ENCODE data around the gene ELOVL6.
"Not testable (repeated sequence)": the region's sequence is repeated elsewhere in the genome, so short reads cannot be mapped to it uniquely, and the experiment has no call there.

Gene ELOVL6

GRCh38 chr4:110055158-110055768, 143.2 kb downstream of the ELOVL6 start:
- H3K27ac ChIP-seq (ENCODE audit: low read length) = no peak overlapping the region
- no peaks in the 10 kb centered on the region for H3K36me3 ChIP-seq (ENCODE audit: control insufficient read depth in 2 of 2, insufficient read depth in 2 of 2, low read length in 2 of 2)
- no peaks in the 10 kb centered on the region for H3K9me3 ChIP-seq (ENCODE audit: control insufficient read depth in 2 of 2, low read length in 2 of 2)
- H3K4me3 ChIP-seq (ENCODE audit: low read length in 2 of 2) = no peak overlapping the region
- H3K4me1 ChIP-seq (ENCODE audit: control insufficient read depth, insufficient read depth, low read length) = no peaks in the 10 kb centered on the region
- no peak overlapping the region for H3K9ac ChIP-seq (ENCODE audit: low read length in 2 of 2)
- no peaks in the 10 kb centered on the region for H3K27me3 ChIP-seq (ENCODE audit: control insufficient read depth in 1 of 2, insufficient read depth in 2 of 2, low read length in 2 of 2)

DNA sequence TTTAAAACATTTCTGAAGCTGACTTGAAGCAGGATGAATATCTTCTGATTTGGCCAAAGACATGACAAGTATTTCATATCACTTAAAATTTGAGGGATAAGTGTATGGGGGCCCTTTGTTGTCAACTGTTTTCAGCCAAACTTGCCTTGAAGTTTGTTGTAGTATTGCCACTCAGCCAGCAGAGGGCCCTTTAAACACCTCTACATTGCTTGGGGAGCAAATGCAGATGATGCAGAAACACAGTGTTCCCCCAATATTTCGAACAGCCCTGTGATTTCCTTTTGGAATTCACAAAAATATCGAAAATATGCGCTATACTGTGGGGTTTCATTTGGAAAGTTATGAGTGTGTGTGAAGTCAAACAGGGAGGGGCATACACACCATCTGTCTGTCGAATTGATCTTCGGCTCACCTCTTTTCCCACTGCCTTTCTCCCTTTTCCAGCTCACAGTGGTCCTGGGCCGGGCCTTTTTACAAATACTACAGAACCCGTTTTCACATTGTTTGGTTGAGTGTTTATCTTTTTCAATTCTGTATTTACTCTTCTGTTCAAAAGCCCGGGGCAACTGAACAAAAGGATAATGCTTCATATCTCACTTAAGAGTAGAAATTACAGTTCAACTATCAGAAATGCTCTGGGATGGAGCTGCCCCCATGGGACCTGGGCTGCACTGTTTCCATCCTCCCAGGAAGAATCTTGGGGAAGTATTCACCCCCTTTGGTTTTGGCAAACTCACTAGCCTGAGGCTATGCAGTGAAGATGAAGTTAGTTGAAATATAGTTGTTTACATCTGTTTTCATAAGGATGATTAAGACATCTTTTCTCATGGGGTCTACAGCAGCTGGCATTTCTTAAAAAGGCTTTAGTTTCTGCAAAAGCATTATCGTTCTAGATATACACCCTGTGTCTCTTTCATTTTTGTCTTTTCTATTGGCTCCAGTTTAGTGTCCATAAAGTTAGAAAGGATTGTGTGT, 148.2 kb downstream of the ELOVL6 start:
- no peaks in the 10 kb centered on the region for H3K36me3 ChIP-seq (ENCODE audit: control insufficient read depth in 2 of 2, insufficient read depth in 2 of 2, low read length in 2 of 2)
- no peak overlapping the region for H3K4me3 ChIP-seq (ENCODE audit: low read length in 2 of 2)
- H3K9me3 ChIP-seq (ENCODE audit: control insufficient read depth in 2 of 2, low read length in 2 of 2) = no peaks in the 10 kb centered on the region
- no peak overlapping the region for H3K27ac ChIP-seq (ENCODE audit: low read length)
- no peaks in the 10 kb centered on the region for H3K4me1 ChIP-seq (ENCODE audit: control insufficient read depth, insufficient read depth, low read length)
- no peaks in the 10 kb centered on the region for H3K27me3 ChIP-seq (ENCODE audit: control insufficient read depth in 1 of 2, insufficient read depth in 2 of 2, low read length in 2 of 2)
- no peak overlapping the region for H3K9ac ChIP-seq (ENCODE audit: low read length in 2 of 2)

- Histone ChIP-seq H3K36me3 (ENCODE audit: control insufficient read depth in 2 of 2, insufficient read depth in 2 of 2, low read length in 2 of 2) (no peaks in the 10 kb centered on the region), H3K9me3 (ENCODE audit: control insufficient read depth in 2 of 2, low read length in 2 of 2) (no peaks in the 10 kb centered on the region), H3K4me3 (ENCODE audit: low read length in 2 of 2) (no peak overlapping the region), H3K27ac (ENCODE audit: low read length) (no peak overlapping the region), H3K27me3 (ENCODE audit: control insufficient read depth in 1 of 2, insufficient read depth in 2 of 2, low read length in 2 of 2) (peaks cover 0 to 2% of the 10 kb centered on the region in 2 donors), H3K4me1 (ENCODE audit: control insufficient read depth, insufficient read depth, low read length) (no peaks in the 10 kb centered on the region), H3K9ac (ENCODE audit: low read length in 2 of 2) (no peak overlapping the region)
Observed at GRCh38 chr4:110046588-110047049, 151.8 kb downstream of the ELOVL6 start.

DNA sequence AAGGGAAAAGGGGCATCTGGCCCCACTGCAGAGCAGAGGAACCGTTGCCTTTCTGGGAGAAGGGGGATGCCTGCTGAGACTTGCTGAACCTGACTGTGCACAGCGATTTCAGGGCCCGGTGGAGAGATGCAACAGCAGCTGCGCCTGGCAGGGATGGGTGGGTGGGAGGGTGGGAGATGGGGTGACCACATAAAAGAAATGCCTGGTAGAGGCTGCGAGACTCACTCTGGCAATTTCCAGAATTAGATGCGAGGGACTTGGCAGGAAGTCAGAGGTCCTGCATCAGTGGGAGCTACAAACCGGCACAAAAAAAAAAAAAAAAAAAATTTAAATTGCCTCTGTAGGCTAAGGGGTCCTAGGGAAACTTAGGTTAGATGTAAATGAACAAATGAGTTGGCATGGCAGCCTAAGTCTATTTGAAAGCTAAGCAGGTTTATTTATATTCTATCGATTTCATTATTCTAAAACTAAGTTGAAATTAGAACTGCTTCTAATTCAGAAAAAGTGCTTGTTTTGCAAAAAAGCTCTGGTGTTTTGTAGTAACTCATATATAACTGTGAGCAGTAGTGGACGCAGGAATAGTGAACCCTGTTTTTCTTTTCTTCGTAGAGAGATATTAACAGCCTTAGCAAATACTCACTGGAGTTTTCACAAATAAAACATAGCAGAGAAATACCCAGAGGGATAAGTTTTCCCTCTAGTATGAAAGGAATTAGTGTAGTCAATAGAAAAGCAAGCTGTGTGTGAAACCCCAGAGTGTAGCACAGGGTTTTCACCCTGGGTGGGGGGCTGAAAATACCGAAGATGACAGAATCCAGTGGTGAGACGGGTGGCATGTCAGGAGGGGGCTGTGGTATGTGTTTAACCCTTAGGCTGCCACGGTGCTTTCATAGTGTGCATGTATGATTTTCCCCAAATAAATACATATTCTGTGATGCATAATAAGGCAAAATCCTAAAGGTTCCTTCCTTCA, 155.6 kb downstream of the ELOVL6 start:
- Histone ChIP-seq H3K4me1 (ENCODE audit: control insufficient read depth, insufficient read depth, low read length) (no peaks in the 10 kb centered on the region), H3K9ac (ENCODE audit: low read length in 2 of 2) (no peak overlapping the region), H3K4me3 (ENCODE audit: low read length in 2 of 2) (no peak overlapping the region), H3K27me3 (ENCODE audit: control insufficient read depth in 1 of 2, insufficient read depth in 2 of 2, low read length in 2 of 2) (peaks cover 0 to 2% of the 10 kb centered on the region in 2 donors), H3K36me3 (ENCODE audit: control insufficient read depth in 2 of 2, insufficient read depth in 2 of 2, low read length in 2 of 2) (no peaks in the 10 kb centered on the region), H3K9me3 (ENCODE audit: control insufficient read depth in 2 of 2, low read length in 2 of 2) (no peaks in the 10 kb centered on the region), H3K27ac (ENCODE audit: low read length) (no peak overlapping the region)

DNA sequence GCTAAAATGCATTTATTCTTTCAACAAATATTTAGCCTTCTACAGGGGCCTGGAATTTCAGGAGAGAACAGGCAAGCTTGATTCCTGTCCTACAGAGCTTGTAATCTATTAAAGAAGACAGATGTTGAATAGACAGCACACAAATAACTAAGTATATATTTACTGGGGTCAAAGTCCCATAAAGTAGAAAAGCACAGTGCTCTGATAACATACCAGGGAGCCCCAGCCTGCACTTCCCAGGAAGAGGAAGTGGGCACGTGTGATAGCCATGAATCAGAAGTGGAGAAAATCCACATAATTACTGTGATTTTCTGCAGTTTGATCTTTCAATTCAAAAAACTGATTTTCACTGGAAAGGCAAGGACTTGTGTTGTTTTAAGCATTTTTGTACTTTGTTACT, 156.7 kb downstream of the ELOVL6 start:
- Histone ChIP-seq H3K4me1 (ENCODE audit: control insufficient read depth, insufficient read depth, low read length) (no peaks in the 10 kb centered on the region), H3K27ac (ENCODE audit: low read length) (no peak overlapping the region), H3K9me3 (ENCODE audit: control insufficient read depth in 2 of 2, low read length in 2 of 2) (no peaks in the 10 kb centered on the region), H3K27me3 (ENCODE audit: control insufficient read depth in 1 of 2, insufficient read depth in 2 of 2, low read length in 2 of 2) (peaks cover 0 to 2% of the 10 kb centered on the region in 2 donors), H3K9ac (ENCODE audit: low read length in 2 of 2) (no peak overlapping the region), H3K4me3 (ENCODE audit: low read length in 2 of 2) (no peak overlapping the region), H3K36me3 (ENCODE audit: control insufficient read depth in 2 of 2, insufficient read depth in 2 of 2, low read length in 2 of 2) (no peaks in the 10 kb centered on the region)

DNA sequence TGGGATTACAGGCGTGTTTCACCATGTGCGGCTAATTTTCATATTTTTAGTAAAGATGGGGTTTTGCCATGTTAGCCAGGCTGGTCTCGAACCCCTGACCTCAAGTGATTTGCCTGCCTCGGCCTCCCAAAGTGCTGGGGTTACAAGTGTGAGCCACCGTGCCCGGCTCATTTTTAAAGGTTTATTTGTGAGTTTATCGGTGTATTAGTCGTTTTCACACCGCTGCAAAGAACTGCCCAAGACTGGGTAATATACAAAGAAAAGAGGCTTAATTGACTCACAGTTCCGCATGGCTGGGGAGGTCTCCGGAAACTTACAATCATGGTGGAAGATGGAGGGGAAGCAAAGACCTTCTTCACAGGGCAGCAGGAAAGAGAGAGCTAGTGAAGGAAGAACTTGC, 159.3 kb downstream of the ELOVL6 start:
- not testable (repeated sequence) for H3K4me3 ChIP-seq (ENCODE audit: low read length in 2 of 2); H3K27ac ChIP-seq (ENCODE audit: low read length); H3K36me3 ChIP-seq (ENCODE audit: control insufficient read depth in 2 of 2, insufficient read depth in 2 of 2, low read length in 2 of 2); H3K4me1 ChIP-seq (ENCODE audit: control insufficient read depth, insufficient read depth, low read length); H3K9ac ChIP-seq (ENCODE audit: low read length in 2 of 2); H3K9me3 ChIP-seq (ENCODE audit: control insufficient read depth in 2 of 2, low read length in 2 of 2); H3K27me3 ChIP-seq (ENCODE audit: control insufficient read depth in 1 of 2, insufficient read depth in 2 of 2, low read length in 2 of 2)

DNA sequence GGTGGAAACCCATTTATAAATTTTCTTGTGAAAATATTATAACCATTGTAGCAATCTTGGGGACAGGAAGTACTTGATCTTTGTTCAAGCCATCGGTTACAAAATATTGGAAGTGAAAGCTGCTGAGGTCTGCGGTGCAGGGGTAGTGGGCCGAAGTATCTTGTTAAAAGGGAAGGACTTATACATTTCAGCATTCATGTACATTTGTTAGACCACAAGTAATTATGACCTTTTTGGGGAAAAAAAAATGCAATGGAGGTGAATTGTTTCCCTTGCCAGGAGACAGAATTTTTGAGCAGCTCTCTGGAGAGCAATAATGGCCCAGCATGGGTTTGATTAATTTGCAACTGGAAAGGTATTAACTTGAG, 164.4 kb downstream of the ELOVL6 start:
- peaks cover 0 to 2% of the 10 kb centered on the region in 2 donors for H3K27me3 ChIP-seq (ENCODE audit: control insufficient read depth in 1 of 2, insufficient read depth in 2 of 2, low read length in 2 of 2)
- H3K4me1 ChIP-seq (ENCODE audit: control insufficient read depth, insufficient read depth, low read length) = no peaks in the 10 kb centered on the region
- H3K9ac ChIP-seq (ENCODE audit: low read length in 2 of 2) = no peak overlapping the region
- no peak overlapping the region for H3K4me3 ChIP-seq (ENCODE audit: low read length in 2 of 2)
- no peaks in the 10 kb centered on the region for H3K9me3 ChIP-seq (ENCODE audit: control insufficient read depth in 2 of 2, low read length in 2 of 2)
- no peaks in the 10 kb centered on the region for H3K36me3 ChIP-seq (ENCODE audit: control insufficient read depth in 2 of 2, insufficient read depth in 2 of 2, low read length in 2 of 2)
- no peak overlapping the region for H3K27ac ChIP-seq (ENCODE audit: low read length)

GRCh38 chr4:110033355-110034025, 164.9 kb downstream of the ELOVL6 start:
- Histone ChIP-seq H3K9me3 (ENCODE audit: control insufficient read depth in 2 of 2, low read length in 2 of 2) (no peaks in the 10 kb centered on the region), H3K4me3 (ENCODE audit: low read length in 2 of 2) (no peak overlapping the region), H3K9ac (ENCODE audit: low read length in 2 of 2) (no peak overlapping the region), H3K36me3 (ENCODE audit: control insufficient read depth in 2 of 2, insufficient read depth in 2 of 2, low read length in 2 of 2) (no peaks in the 10 kb centered on the region), H3K27me3 (ENCODE audit: control insufficient read depth in 1 of 2, insufficient read depth in 2 of 2, low read length in 2 of 2) (peaks cover 0 to 2% of the 10 kb centered on the region in 2 donors), H3K27ac (ENCODE audit: low read length) (no peak overlapping the region), H3K4me1 (ENCODE audit: control insufficient read depth, insufficient read depth, low read length) (no peaks in the 10 kb centered on the region)

GRCh38 chr4:110032603-110033002, 165.8 kb downstream of the ELOVL6 start:
- Histone ChIP-seq H3K9me3 (ENCODE audit: control insufficient read depth in 2 of 2, low read length in 2 of 2) (no peaks in the 10 kb centered on the region), H3K36me3 (ENCODE audit: control insufficient read depth in 2 of 2, insufficient read depth in 2 of 2, low read length in 2 of 2) (no peaks in the 10 kb centered on the region), H3K27me3 (ENCODE audit: control insufficient read depth in 1 of 2, insufficient read depth in 2 of 2, low read length in 2 of 2) (peaks cover 0 to 2% of the 10 kb centered on the region in 2 donors), H3K4me1 (ENCODE audit: control insufficient read depth, insufficient read depth, low read length) (no peaks in the 10 kb centered on the region), H3K27ac (ENCODE audit: low read length) (no peak overlapping the region), H3K9ac (ENCODE audit: low read length in 2 of 2) (no peak overlapping the region), H3K4me3 (ENCODE audit: low read length in 2 of 2) (no peak overlapping the region)

DNA sequence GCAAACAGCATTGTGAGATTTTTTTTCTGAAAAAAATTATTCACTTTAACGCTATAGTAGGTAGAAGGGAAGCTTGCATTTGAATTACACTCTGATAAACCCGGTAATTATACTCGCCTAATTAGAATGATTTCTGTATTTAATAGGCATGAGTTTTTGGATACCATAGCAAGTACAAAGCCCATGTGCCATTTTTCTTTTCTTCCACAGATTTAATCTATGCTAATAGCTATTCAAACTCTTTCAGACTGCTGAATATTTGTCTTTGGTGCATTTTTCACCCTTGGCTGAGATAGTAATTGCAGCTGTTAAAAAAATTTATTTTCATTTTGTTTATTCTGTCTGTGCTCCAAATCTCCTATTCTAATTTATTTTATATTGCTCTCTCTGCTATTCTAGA, 172.7 kb downstream of the ELOVL6 start:
- no peak overlapping the region for H3K4me3 ChIP-seq (ENCODE audit: low read length in 2 of 2)
- H3K9ac ChIP-seq (ENCODE audit: low read length in 2 of 2) = no peak overlapping the region
- no peaks in the 10 kb centered on the region for H3K36me3 ChIP-seq (ENCODE audit: control insufficient read depth in 2 of 2, insufficient read depth in 2 of 2, low read length in 2 of 2)
- no peaks in the 10 kb centered on the region for H3K9me3 ChIP-seq (ENCODE audit: control insufficient read depth in 2 of 2, low read length in 2 of 2)
- no peak overlapping the region for H3K27ac ChIP-seq (ENCODE audit: low read length)
- no peaks in the 10 kb centered on the region for H3K27me3 ChIP-seq (ENCODE audit: control insufficient read depth in 1 of 2, insufficient read depth in 2 of 2, low read length in 2 of 2)
- no peaks in the 10 kb centered on the region for H3K4me1 ChIP-seq (ENCODE audit: control insufficient read depth, insufficient read depth, low read length)
